Measurements from ENCODE around the gene HNRNPA1.

HNRNPA1 gene

DNA sequence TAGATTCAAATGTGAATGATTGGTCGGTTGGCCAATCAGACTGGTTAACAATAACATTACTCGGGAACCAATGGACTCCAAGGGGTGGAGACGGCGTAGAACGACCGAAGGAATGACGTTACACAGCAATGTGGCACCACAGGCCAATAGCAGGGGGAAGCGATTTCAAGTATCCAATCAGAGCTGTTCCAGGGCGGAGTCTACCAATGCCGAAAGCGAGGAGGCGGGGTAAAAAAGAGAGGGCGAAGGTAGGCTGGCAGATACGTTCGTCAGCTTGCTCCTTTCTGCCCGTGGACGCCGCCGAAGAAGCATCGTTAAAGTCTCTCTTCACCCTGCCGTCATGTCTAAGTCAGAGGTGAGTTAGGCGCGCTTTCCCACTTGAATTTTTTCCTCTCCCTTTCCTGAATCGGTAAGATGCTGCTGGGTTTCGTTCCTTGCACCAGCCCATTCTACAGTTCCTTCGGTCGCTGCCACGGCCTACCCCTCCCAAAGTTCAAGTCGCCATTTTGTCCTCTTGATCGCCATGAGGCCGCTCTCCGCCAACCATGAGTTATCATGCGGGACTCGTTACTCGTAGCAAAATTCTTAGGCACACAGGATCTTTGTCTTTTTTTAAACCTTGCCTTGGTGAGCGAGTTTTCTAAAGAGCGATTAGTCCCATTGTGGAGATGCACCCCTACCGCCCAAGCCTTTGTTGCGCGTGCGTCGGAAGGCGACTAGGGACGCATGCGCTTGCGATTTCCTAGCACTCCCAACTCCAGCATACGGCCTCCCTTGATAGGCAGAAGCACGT is at the start of gene HNRNPA1:
Gene HNRNPA1 (plus strand): TSS at position 259 of the 793 bp plus-strand sequence. CDS start 82 bp downstream, at position 341.
- DNase-seq (ENCODE audit: low spot score), result peak; percentile 100

DNA sequence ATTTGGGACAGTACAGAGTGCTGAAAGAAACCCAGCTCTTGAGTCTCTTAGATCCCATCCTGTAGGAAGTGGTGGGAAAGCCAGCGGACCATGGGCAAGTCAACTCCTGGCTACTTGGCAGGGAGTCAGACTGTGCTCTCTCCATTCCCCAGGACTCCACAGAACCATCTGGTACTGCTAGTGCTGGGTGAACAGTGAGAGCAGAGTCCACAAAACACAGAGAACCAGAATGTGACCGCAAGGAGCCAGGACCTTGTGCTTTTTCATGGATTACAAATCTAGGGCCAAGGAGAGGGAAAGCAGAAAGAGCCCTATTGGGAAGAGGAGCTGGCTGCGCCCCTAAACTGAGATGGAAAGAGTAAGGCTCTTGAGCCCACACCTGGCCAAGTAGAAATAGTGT is 49.3 kb upstream of the HNRNPA1 start:
- peak; percentile 88 for DNase-seq (ENCODE audit: low spot score)

DNA sequence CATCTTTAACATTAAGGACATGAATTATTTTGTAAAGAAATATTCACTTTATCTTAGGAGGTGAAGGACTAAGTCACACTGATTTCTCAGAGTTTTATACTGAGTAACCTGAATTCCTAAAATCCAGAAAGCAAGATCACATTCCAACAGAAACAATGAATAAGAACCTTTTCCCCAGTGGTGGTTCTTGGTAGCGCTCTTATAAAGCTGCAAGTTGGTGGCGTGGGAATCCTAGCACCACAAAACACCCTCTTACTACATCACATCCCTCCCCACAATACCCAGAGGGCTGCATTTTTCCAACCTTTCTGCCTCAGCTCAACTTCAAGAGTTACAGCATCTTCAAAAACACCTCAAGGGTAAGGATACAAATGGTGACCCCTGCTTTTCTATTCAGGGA is 47.7 kb upstream of the HNRNPA1 start:
- DNase-seq (ENCODE audit: low spot score), result no peak

DNA sequence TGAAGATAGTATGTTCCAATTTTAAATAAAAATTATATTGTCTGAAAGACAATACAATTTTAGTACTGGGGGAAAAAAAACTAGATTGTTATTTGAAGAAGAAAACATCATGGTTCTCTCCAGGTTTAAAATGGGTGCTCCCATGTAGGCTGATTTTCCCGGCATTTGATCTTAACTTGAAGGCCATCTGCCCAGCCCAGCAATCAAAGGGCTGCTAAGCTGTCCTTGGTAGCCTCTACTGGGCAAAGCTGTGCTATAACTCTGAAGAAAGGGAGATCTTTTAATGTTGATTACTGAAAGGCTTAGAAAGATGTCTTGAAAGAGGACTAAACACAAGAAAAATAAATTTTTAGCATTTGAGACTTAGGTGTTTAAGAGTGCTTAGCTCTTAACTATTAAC is 42.0 kb upstream of the HNRNPA1 start:
- DNase-seq (ENCODE audit: low spot score), result no peak

DNA sequence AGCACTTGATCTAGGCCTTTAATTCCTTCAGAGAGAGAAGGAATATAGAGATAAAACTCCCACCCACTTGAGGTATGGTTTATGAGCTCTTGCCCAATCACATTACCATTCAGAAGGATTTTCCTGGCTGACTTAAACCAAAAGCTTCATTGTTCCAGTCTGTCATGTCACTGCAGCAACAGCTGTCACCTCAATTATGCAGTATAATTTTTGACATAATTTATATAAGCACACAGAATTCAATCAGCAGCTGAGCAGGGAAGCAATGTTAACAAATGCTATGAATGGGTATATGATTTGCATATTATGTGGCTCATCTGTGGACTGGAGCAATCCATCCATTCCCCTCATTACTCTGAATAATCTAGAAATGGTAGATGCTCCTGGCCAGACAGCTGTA is 40.9 kb upstream of the HNRNPA1 start:
- DNase-seq (ENCODE audit: low spot score), result no peak

DNA sequence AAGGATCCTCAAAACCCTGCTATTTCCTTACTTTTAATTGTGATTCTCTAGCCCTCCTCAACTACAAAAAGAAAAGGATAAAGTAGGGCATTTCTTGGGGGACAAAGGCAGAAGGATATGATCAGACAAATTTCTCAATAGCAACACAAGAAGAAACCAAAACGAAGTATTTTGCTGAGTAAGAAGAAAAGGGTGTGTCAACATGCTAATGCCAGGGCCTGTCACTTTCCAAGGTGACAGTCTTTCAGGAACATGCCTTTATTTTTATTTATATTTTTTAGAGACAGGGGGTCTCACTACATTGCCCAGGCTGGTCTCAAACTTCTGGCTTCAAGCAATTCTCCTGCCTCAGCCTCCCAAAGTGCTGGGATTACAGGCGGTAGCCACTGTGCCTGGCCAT is 40.4 kb upstream of the HNRNPA1 start:
- no peak for DNase-seq (ENCODE audit: low spot score)

DNA sequence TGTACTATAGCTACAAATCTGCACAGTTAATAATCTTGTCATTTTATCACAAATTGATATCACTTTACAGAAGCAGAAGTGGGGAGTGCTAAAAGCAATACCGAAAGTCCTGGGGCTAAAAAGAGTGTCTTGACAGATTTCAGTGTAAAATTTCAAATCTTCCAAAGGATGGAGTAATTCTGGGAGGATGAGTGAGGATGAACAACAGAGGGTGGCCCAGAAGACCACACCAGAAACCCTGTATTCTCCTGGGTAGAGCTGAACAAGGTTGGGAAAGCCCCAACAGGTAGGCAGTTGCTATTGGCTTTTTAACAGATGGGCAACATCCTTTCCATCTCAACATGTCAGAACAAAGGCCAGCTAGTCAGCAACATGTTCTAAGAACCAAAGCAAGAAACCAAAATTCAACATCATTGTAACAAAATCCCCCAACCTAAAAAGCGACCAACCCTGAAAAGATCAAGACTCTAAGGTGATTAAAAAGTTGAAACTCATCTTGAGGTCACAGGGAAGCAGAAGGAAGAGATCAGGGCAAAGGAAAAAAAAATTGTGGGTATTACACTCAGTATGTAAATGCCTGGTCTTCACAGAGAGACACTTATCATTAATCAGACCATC is 39.4 kb upstream of the HNRNPA1 start:
- no peak for DNase-seq (ENCODE audit: low spot score)

DNA sequence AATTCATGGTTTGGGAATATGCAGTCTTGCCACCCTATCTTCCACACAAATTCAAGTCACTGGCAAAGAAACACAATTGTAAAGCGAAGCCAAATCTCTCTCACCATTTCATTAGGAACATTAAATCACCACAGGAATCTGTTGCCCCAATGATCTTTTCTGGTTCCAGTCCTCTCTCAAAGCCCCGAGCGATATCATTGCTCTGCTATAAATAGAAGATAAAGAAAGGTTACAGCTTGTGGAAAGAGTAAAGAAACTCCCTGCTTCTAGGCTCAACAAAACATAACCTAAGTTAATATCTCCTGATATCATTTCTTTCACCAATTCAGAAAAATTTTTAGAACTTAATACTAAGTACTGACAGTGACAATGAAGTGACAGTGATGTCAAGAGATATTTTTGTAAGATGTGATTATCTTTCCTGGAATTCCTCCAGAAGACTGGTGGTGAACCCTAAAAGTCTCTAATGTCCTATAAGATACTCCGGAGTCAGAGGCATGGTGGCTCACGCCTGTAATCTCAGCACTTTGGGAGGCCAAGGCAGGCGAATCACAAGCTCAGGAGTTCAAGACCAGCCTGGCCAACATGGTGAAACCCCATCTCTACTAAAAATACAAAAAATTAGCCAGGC is 34.4 kb upstream of the HNRNPA1 start:
- no peak for DNase-seq (ENCODE audit: low spot score)

DNA sequence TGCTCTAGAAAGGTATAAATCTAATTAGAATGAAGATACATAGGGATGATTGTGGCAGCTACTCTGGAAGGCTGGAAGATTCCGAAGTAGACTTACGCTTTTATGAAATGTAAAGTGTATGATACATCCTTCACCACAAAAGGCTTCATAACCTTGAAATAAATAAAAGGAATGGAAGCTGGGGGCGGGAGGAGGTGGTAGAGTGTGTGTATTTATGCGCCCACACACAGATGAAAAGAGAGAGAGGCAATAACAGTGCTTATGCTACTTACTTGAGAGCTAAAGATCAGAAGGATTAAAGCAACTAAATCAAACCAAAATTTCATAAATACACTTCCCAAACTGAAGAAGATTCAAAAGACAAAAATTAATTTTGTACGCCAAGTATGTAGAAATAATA is 31.0 kb upstream of the HNRNPA1 start:
- no peak for DNase-seq (ENCODE audit: low spot score)

DNA sequence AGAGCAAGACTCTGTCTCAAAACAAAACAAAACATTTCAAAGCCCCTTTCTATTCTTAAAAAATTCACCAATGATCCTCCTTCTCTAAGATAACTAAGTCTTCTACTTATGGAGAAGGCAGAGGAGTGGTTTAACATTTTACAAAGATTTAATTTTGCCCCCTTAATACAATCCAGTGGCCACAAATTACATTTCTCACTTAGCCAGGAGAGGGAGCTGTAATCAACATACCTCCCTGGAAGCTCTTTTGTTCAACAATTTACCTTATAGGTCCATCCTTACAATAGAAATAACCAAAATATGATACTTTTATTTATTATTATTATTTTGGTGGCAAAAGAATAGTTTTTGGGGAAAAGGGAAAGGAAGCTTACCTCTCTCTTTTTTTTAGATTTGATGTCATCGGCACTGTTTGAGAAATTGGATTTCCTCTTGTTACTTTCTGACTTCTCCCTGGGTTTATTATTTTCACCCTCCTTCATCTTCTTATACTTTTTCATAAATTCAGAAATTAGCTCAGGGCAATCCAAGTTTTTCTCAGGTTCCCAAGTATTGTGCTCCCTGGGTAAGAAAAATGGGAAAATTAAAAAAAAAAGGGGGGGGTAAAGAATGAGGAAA is 28.8 kb upstream of the HNRNPA1 start:
- DNase-seq (ENCODE audit: low spot score), result peak; percentile 60

DNA sequence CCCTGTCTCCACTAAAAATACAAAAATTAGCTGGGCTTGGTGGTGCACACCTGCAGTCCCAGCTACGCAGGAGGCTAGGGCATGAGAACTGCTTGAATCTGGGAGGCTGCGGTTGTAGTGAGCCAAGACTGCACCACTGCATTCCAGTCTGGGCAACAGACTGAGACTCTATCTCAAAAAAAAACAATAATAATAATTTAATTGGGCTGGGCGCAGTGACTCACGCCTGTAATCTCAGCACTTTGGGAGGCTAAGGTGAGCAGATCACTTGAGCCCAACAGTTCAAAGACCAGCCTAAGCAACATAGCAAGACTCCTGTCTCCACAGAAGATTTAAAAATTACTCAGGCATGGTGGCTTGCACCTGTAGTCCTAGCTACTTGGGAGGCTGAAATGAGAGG is 27.3 kb upstream of the HNRNPA1 start:
- no peak for DNase-seq (ENCODE audit: low spot score)

DNA sequence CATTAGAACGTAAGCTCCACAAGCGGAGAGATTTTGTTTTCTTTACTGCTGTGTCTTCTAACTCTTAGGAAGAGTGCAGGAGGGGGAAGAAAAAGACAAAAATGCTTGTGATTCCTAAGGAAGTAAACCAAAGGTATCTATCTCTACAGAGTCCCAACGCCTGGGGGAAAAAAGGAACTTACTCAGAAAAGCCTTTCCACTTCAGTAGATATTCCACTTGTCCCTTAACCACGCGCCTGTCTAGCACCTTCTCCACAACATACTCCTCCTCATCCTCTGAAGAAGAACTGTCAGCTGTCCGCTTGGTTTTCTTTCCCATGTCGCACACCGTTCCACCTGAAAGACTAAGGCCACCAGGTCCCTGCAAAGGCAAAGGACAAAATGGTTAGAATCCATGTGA is 23.2 kb upstream of the HNRNPA1 start:
- DNase-seq (ENCODE audit: low spot score), result no peak

DNA sequence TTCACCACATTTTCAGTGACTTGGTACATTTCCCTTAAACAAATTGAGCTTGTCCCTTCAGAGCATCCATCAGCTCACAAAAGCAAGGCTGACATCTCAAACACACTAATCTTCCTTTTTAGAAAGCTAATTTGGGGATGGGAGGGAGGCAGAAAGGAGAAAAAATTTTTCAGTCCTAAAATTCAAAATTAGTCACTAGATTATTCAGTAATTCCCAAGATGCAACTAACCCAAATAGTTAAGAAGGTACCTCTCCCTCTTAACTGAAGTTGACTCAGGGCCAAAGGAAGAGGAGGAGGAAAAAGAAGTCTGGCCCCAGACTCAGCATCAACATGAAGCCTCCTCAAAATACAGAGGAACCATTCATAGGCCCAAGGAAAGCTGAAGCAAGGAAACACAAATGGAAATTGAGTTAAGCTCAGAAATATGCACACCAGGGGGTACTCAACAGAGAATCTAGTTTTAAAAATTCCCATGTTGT is 22.3 kb upstream of the HNRNPA1 start:
- DNase-seq (ENCODE audit: low spot score), result peak; percentile 85

DNA sequence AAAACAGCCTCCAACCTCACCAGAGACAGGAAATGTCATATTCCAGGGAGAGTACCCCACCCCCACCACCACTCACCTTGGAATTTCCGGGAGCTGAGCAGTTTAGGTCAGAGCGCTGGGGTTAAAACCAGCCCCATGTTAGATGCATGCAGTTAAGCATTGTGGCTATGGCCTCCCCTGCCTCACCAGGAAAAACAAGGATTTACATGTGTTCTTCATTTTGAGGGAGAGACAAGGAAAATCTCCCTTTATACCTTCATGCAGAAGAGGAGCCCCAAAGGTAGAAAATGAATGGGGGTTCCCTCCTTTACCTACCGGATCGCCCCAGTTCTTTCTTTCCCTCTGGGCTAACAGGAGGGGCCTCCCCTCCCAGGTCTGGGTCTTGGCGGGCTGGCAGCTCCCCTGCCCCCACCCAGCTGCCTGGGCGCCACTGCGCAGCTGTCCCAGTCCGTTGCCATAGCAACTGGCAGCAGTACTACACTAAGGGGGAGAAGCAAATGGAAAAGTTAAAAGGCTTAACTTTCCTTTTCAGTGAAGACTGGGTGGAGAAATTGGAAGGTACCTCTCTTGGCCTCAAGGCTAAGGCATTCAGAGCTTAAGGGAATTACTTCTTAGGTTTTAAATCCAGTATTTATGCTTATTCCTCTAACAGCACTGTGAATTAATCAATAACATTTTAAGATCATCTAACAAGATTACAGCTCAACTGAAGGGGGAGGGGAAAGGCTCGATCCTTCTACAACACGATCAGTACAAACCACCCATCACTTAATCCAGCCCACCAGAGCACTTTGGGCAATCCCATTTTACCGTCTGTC is 21.1 kb upstream of the HNRNPA1 start:
- peak; percentile 94 for DNase-seq (ENCODE audit: low spot score)

DNA sequence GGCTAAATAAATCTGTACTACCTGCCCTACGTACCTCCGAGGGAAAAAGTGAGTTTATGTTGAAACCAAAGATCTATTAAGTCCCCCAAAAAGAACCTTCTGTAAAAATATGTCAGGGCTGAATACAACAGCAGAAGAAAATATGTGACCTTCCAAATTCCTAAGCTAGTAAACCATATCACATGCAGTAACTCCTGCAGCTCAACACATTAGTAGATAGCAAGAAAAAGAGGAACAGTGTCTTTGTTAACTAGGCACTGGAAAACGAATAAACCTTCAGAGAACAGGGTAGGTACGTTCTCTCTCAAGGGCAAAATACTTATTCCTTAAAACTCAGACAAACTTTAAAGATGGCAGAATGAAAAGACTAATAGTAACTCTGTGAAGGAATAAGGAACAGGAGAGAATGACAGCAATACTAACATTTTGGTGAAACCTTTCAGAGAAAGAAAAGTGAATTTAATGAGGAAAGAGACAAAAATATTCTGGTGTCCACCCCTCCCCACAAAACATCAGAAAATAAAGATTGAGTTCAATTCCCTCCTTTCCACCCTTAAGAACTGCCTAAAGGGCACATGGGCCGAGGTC is 18.6 kb upstream of the HNRNPA1 start:
- peak; percentile 67 for DNase-seq (ENCODE audit: low spot score)

DNA sequence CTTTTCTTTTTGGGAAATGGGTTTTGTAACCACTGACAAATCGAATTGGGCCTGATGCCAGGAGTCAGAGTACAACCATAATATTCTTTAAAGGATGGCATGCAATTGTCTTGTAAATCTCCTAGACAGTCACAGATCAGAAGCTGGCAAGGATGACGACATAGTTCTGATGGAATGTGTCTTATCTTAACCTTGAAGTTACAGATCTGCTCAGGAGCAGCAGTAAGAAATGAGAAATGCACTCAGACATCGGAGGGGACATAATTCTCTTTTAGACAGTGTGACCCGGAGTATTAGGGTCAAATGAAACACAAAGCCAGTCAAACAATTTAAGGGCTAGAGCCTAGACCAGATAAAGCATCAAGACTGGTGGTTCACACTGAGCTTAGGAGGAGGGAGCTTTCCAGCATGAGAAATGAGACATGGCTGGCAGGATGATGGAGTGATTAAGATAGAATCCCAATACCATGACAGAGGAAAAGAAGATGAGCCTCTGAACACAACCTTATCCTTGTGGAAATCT is 18.1 kb upstream of the HNRNPA1 start:
- peak; percentile 82 for DNase-seq (ENCODE audit: low spot score)

DNA sequence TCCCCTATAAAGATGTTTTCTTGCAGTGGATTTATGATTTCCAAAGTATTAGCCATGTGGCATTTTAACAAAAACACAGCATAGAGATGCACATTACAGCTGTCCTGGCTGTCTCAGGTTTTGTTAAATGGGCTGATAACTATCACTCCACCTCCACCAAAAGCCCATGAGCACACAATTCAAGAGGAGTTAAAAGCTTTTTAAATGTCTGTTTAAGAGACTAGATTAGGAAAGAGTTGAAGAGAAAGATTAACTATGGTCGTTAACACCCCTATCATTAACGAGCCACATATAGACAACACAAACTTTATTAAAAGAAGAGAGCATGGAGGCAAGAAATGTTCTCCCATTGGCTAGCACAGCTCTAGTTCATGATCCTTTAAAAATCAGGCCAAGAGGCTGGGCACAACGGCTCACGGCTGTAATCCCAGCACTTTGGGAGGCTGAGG is 15.1 kb upstream of the HNRNPA1 start:
- no peak for DNase-seq (ENCODE audit: low spot score)

DNA sequence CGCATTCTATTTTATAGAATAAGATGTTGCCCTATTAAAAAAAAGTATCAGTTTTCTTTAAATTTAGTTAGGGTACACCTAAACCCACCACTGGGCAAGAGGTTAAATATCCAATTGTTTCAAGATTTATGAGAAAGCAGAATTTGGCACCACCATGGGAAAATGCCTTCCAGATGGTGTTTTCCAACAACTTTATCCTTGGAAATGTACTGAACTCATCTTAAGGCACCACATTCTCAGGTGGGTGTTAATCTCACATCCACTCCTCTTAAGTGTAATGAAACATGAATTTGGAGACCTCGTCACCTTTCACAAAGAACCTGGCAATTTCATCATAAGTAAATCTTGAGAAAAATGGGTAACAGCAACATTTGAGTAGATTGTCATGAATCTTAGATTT is 13.7 kb upstream of the HNRNPA1 start:
- DNase-seq (ENCODE audit: low spot score), result no peak

DNA sequence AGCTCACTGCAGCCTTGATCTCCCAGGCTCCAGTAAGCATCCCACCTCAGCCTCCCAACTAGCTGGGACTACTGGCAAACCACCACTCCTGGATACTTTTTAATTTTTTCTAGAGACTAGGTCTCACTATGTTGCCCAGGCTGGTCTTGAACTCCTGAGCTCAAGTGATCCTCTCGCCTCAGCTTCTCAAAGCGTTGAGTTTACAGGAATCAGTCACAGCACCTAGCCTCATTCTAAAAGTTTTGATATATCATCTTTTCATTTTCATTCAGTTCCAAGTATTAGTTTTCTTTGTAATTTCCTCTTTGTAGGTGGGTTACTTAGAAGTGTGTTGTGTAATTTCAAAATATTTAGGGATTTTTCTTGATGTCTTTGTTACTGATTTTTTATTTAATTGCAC is 10.2 kb upstream of the HNRNPA1 start:
- DNase-seq (ENCODE audit: low spot score), result no peak

DNA sequence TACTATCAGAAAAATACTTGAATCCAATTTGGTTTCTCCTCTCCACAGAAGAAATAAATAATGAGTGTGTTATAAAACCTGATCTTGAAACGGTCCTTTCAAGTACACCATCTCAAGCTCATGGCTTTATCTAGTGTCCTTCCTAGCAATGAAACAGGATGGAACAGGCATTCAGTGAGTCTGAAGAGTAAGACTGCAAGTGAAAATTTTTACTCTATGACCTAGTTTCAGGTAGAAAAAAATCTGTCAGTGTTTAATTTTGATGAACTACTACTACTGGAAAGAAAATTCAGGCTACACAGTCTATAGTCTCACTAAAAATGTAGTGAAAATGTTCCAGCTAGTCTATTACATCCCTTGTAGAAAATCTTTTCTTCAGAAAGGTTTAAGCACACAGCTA is 8.3 kb upstream of the HNRNPA1 start:
- no peak for DNase-seq (ENCODE audit: low spot score)

DNA sequence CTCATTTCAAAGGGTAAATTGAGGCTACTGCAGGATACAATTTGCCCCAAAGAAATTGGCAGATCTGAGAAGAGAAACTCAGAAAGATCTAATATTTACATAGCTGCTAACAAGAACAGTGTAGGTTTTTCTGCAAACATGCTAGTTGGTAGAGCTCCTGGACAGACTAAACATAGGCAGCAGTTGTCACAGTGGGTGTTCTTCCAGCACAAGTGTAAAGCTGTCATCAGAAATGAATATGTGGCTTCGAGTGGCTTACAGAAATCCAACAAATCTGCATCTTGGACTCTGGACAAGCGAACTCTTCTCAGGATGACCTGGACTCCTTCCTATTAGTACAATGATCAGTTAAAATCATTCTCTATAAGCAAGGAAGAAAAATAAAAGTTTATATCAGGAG is 6.5 kb upstream of the HNRNPA1 start:
- DNase-seq (ENCODE audit: low spot score), result peak; percentile 95

Measured in cerebellar cortex (tissue), 1 donor.